ENCODE measurements around the gene CILP. TPM values are rescaled to one million over a fixed set of nuclear protein-coding genes. Genes with fewer than 3 reads are reported as not detected.
"Not testable (repeated sequence)": the region's sequence is repeated elsewhere in the genome, so short reads cannot be mapped to it uniquely, and the experiment has no call there.

The CILP gene
- polyA plus RNA-seq, 1 experiment: 0.52 TPM

GRCh38 chr15:65195548-65195923, 15.7 kb downstream of the CILP start:
- ChIA-PET CTCF (interaction anchor here (0.6 to 2.9 kb wide), 4 partner anchors 50 to 102 kb away, joined by 3 to 21 read pairs (median 8); partner anchors contain the start of gene PARP16), POLR2A (no interaction called here)
- Histone ChIP-seq H3K27ac (ENCODE audit: low read depth, low read length) (no peak overlapping the region), H3K27me3 (ENCODE audit: control insufficient read depth, insufficient read depth, low read length) (peaks cover 17% of the 10 kb centered on the region), H3K4me3 (ENCODE audit: low read depth, low read length) (no peak overlapping the region), H3K9me3 (ENCODE audit: control insufficient read depth, insufficient read depth, low read length) (no peaks in the 10 kb centered on the region; the same call in 1 of the 2 replicates)
- DNase-seq (ENCODE audit: low read depth, low spot score): no peak
- TF ChIP-seq, protein P1, sequence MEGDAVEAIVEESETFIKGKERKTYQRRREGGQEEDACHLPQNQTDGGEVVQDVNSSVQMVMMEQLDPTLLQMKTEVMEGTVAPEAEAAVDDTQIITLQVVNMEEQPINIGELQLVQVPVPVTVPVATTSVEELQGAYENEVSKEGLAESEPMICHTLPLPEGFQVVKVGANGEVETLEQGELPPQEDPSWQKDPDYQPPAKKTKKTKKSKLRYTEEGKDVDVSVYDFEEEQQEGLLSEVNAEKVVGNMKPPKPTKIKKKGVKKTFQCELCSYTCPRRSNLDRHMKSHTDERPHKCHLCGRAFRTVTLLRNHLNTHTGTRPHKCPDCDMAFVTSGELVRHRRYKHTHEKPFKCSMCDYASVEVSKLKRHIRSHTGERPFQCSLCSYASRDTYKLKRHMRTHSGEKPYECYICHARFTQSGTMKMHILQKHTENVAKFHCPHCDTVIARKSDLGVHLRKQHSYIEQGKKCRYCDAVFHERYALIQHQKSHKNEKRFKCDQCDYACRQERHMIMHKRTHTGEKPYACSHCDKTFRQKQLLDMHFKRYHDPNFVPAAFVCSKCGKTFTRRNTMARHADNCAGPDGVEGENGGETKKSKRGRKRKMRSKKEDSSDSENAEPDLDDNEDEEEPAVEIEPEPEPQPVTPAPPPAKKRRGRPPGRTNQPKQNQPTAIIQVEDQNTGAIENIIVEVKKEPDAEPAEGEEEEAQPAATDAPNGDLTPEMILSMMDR (IDR thresholded peaks at IDR 0.05; ENCODE audit: low read depth, low read length): no peak

- no peak for DNase-seq (ENCODE audit: low read depth, low spot score)
- no peak overlapping the region for H3K4me3 ChIP-seq (ENCODE audit: low read depth, low read length)
- peak overlapping the region; percentile 24 for H3K27ac ChIP-seq (ENCODE audit: low read depth, low read length)
- no peaks in the 10 kb centered on the region; the same call in 1 of the 2 replicates for H3K9me3 ChIP-seq (ENCODE audit: control insufficient read depth, insufficient read depth, low read length)
- ChIA-PET POLR2A (interaction anchor here (0.5 to 1.5 kb wide), 2 partner anchors 21 to 110 kb away, joined by 5 to 6 read pairs; partner anchors contain the start of gene RNU5B-1), CTCF (interaction anchor here (0.6 to 2.9 kb wide), 5 partner anchors 50 to 124 kb away, joined by 3 to 21 read pairs (median 3); partner anchors contain the start of gene PARP16)
- H3K27me3 ChIP-seq (ENCODE audit: control insufficient read depth, insufficient read depth, low read length): peaks cover 15% of the 10 kb centered on the region
- TF ChIP-seq, protein P1 (IDR thresholded peaks at IDR 0.05; ENCODE audit: low read depth, low read length): 0 out of 2 replicates have a peak, but pooled peaks have one; percentile 9
Observed at GRCh38 chr15:65194826-65195547, 16.3 kb downstream of the CILP start.

GRCh38 chr15:65192016-65192415, 19.3 kb downstream of the CILP start:
- Histone ChIP-seq H3K27ac (ENCODE audit: low read depth, low read length) (no peak overlapping the region), H3K9me3 (ENCODE audit: control insufficient read depth, insufficient read depth, low read length) (no peaks in the 10 kb centered on the region; the same call in 1 of the 2 replicates), H3K27me3 (ENCODE audit: control insufficient read depth, insufficient read depth, low read length) (peaks cover 13% of the 10 kb centered on the region), H3K4me3 (ENCODE audit: low read depth, low read length) (no peak overlapping the region)
- ChIA-PET CTCF (interaction anchor here (0.8 to 7.5 kb wide), 2 partner anchors 80 to 106 kb away, joined by 4 to 100 read pairs; no protein-coding TSS in a partner anchor), POLR2A (no interaction called here)
- TF ChIP-seq, protein P1 (IDR thresholded peaks at IDR 0.05; ENCODE audit: low read depth, low read length): no peak
- DNase-seq (ENCODE audit: low read depth, low spot score): no peak

DNA sequence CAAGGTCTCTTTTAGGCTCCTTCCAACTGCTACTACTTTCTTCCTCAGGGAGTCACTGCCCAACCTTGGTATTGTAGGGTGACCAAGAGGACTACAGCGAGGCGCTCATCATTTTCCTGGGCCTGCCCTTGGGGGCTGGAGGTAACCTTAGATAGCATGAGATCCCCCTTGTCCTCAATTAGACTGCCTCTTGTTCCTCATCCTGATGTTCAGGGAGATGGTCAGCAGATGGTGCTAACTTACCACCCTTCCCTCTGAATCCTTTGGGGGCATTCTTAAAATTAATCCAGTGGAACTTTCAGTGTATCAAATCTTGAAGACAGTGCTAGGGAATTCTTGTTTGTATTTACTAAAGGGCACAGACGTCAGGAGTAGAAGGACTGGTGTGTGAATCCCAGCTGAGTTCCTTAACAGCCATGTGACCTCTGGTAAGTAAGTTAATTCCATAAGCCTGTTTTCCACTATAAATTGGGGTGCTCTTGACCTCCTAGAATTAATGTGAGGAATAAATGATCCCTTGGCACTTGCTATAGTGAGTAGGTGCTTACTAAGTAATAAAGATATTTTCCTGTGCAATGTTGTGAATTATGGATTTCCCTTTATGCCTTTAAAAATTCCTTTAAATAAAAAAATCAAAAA, 22.1 kb downstream of the CILP start:
- CTCF ChIA-PET: interaction anchor here (0.6 to 7.5 kb wide), 8 partner anchors 74 to 198 kb away, joined by 3 to 100 read pairs (median 4); partner anchors contain the start of gene PARP16
- Histone ChIP-seq H3K27ac (ENCODE audit: low read depth, low read length) (no peak overlapping the region), H3K4me3 (ENCODE audit: low read depth, low read length) (no peak overlapping the region), H3K9me3 (ENCODE audit: control insufficient read depth, insufficient read depth, low read length) (peaks cover 9% of the 10 kb centered on the region; the same call in 1 of the 2 replicates), H3K27me3 (ENCODE audit: control insufficient read depth, insufficient read depth, low read length) (no peaks in the 10 kb centered on the region)
- TF ChIP-seq, protein P1 (IDR thresholded peaks at IDR 0.05; ENCODE audit: low read depth, low read length): peak; percentile 89
- DNase-seq (ENCODE audit: low read depth, low spot score): no peak
- POLR2A ChIA-PET: interaction anchor here (0.6 to 1.1 kb wide), 2 partner anchors 82 to 115 kb away, joined by 3 to 5 read pairs; partner anchors contain the start of gene RNU5B-1

DNA sequence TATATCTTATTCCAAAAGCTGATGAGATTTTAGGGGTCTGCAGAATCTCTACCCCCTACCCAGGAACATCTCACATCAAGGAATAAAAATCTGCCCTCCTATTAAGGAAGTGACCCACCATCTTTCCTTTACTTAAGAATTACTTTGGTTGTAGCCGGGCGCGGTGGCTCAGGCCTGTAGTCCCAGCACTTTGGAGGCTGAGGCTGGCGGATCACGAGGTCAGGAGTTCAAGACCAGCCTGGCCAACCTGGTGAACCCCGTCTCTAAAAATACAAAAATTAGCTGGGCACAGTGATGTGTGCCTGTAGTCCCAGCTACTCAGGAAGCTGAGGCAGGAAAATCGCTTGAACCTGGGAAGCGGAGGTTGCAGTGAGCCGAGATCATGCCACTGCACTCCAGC, 22.8 kb downstream of the CILP start:
- H3K4me3 ChIP-seq (ENCODE audit: low read depth, low read length); DNase-seq (ENCODE audit: low read depth, low spot score); H3K9me3 ChIP-seq (ENCODE audit: control insufficient read depth, insufficient read depth, low read length); H3K27me3 ChIP-seq (ENCODE audit: control insufficient read depth, insufficient read depth, low read length); H3K27ac ChIP-seq (ENCODE audit: low read depth, low read length): not testable (repeated sequence)
- CTCF ChIA-PET: interaction anchor here (0.7 to 7.5 kb wide), 4 partner anchors 31 to 110 kb away, joined by 3 to 100 read pairs (median 16); no protein-coding TSS in a partner anchor
- POLR2A ChIA-PET: interaction anchor here (0.6 to 1.1 kb wide), 2 partner anchors 82 to 116 kb away, joined by 3 to 5 read pairs; partner anchors contain the start of gene RNU5B-1

Data from AG04450 (cell line).